ENCODE results near the gene ZNF789.

Gene ZNF789

DNA sequence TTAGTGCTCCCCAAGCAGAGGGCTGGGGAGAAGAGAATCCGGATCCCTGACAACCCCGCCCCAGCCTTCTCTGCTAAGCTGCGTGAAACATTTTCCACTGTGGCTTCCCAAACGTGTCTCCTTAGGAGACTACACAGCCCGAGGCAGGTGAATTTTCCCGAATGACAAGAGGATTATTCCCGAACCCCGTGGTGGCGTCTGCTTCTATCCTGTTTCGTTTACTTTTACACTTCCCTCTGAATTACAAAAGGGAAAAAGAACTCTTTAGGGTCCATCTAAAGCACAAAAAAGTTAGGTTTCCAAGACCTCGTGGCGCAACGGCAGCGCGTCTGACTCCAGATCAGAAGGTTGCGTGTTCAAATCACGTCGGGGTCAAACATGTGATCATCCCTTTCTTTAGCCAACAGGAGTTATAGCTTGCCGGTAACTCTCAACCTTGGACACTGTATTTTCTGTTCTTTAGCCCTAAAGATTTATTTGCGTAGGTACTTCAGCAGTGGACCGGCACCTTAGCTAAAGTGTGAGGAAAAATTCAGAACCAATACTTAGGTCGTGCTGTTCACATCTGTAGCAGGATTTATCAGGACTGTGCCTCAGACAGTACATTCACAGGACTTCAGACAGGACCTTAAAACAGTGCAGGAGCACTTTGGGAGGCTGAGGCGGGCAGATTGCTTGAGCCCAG, 3.2 kb upstream of the ZNF789 start:
- no peak for ATAC-seq (replicated peaks)
- Mint-ChIP-seq H3K4me1 (ENCODE audit: low read depth in 2 of 2) (peaks cover 25 to 27% of the 10 kb centered on the region in 2 donors), H3K27me3 (no peaks in the 10 kb centered on the region), H3K9me3 (no peaks in the 10 kb centered on the region), H3K4me3 (no peak overlapping the region), H3K36me3 (ENCODE audit: insufficient read depth) (peaks cover 37% of the 10 kb centered on the region), H3K27ac (no peak overlapping the region)
- no peak for DNase-seq

DNA sequence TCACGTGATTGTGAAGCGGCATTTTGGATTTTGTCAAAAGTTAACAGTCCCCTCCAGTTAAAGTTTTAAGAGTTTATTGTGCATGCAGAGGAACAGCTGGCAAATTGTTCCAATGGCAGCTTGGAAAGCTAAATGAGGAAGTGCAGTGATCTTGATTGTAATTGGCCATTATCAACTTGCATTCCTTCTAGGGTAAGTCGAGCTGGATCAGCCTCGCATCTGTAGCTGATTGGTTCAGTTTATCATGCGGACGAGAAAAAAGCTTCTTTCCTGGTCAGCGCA, 566 bp downstream of the ZNF789 start:
- Mint-ChIP-seq H3K4me1 (ENCODE audit: low read depth in 2 of 2) (peaks cover 26 to 31% of the 10 kb centered on the region in 2 donors), H3K9me3 (no peaks in the 10 kb centered on the region), H3K27ac (peak overlapping the region; percentile 92 to 96), H3K36me3 (ENCODE audit: insufficient read depth) (peaks cover 38% of the 10 kb centered on the region), H3K27me3 (no peaks in the 10 kb centered on the region), H3K4me3 (peak overlapping the region; percentile 99 to 100)
- DNase-seq (no peak), ATAC-seq (replicated peaks) (no peak)

DNA sequence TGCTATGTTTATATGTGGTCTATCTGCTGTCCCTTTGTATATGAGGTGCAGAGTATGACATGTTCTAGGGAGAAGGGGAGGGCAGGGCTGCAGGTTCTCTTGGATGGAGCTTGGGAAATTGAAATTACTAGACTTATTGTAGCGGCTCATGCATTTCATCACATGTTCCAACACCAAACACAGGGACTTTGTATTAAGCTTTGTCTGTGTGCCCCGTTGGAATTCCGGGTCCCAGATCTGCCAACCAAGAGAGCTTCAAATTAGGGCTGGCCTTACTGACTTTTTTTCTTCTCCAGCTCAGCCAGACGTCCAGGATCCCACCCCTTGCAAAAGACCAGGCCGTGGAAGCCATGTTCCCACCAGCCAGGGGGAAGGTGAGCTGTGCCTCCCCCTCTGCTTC, 3.4 kb downstream of the ZNF789 start:
- peaks cover 53% of the 10 kb centered on the region for H3K36me3 Mint-ChIP-seq (ENCODE audit: insufficient read depth)
- no peak overlapping the region for H3K4me3 Mint-ChIP-seq
- peaks cover 37% of the 10 kb centered on the region in 2 donors for H3K4me1 Mint-ChIP-seq (ENCODE audit: low read depth in 2 of 2)
- DNase-seq = no peak
- ATAC-seq (replicated peaks) = no peak
- no peaks in the 10 kb centered on the region for H3K9me3 Mint-ChIP-seq
- no peaks in the 10 kb centered on the region for H3K27me3 Mint-ChIP-seq
- no peak overlapping the region for H3K27ac Mint-ChIP-seq

DNA sequence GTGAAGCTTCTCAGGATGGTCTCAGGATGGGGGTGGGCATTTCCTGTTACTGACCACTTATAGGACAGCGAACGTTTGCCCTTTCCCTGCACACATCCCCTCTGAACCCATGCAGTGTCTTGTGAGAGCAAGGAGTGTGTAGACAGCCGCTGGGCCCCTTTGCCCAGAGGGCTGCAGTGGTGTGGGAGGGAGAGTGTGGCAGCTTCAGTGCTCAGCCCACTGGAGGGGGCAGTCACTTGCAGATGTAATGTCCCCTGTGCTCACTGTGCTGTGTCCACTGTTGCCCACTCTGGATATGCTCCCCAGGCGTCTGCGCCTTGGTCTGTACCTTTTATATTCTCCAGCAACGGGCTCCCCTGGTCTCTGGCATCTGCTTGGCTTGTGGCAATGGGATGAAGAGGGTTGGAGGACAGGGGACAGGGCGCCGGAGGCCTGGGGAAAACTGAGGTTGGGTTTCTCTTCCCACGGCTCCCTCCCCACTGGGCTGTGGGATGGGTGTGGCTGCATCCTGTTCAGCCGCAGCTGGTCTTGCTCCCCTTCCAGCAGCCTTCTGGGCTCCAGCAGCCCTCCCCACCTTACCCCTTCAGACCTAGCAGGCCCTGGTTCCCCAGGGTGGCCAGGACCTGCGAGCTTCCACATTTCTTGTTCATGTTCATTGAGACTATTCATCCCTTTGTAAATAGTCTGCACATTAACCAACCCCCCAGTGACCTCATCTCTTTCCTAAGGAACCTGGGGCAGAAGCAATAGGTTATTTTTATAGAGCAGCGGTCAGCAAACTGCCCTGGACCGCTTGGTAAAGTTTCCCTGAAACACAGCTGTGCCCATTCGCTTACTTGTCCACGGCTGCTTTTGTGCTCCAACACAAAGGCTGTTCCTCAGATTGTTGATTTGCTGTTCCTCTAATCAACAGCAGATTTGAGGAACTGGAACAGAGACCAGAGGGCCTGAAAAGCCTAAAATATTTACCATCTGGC, 6.1 kb downstream of the ZNF789 start:
- H3K9me3 Mint-ChIP-seq = no peaks in the 10 kb centered on the region
- peaks cover 36% of the 10 kb centered on the region for H3K36me3 Mint-ChIP-seq (ENCODE audit: insufficient read depth)
- H3K27ac Mint-ChIP-seq = peak overlapping the region; percentile 83 to 88
- DNase-seq (no peak), ATAC-seq (replicated peaks) (no peak)
- peak overlapping the region in 1 of 2 donors; percentile 40 for H3K4me3 Mint-ChIP-seq
- H3K27me3 Mint-ChIP-seq = no peaks in the 10 kb centered on the region
- peaks cover 23 to 24% of the 10 kb centered on the region in 2 donors for H3K4me1 Mint-ChIP-seq (ENCODE audit: low read depth in 2 of 2)

DNA sequence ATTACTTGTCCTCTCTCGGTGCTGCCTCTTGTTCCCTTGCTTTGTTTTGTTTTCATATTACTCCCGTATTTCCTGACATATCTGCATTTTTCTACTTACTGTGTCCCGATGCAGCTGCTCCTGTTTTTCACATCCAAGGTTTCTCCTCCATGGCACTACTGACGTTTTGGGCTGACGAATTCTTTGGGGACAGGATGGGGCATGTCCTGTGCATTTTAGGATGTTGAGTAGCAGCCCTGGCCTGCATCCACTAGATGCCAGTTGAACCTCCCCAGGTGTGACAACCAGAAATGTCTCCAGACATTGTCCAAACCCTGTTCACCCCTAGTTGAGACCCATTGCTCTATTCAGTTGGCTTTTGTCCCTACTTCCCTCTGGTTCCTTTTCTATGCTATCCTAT, 12.4 kb downstream of the ZNF789 start:
- H3K4me3 Mint-ChIP-seq = no peak overlapping the region
- ATAC-seq (replicated peaks) = no peak
- no peak for DNase-seq
- H3K27me3 Mint-ChIP-seq = no peaks in the 10 kb centered on the region
- no peaks in the 10 kb centered on the region for H3K9me3 Mint-ChIP-seq
- peaks cover 32% of the 10 kb centered on the region for H3K36me3 Mint-ChIP-seq (ENCODE audit: insufficient read depth)
- H3K4me1 Mint-ChIP-seq (ENCODE audit: low read depth in 2 of 2) = no peaks in the 10 kb centered on the region
- no peak overlapping the region for H3K27ac Mint-ChIP-seq

DNA sequence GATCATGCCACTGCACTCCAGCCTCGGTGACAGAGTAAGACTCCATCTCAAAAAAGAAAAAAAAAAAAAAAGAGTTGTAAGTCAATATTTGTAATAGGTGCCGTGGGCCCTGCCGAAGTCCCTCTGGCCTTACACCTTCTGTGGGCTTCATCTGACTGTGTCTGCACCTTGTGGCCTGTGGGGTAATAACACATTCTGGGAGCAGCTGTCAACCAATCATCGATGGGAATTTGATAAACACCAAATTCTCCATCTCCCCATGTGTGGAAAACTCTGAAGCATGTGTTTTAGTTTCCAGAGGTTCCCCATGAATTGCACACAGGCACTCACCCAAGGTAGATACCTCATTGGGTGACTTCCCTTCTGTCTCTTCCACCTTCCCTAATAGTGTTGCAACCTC, 16.5 kb downstream of the ZNF789 start:
- Mint-ChIP-seq H3K9me3 (no peaks in the 10 kb centered on the region), H3K27me3 (no peaks in the 10 kb centered on the region), H3K4me3 (no peak overlapping the region), H3K36me3 (ENCODE audit: insufficient read depth) (peaks cover 56% of the 10 kb centered on the region), H3K27ac (peak overlapping the region; percentile 4 to 32), H3K4me1 (ENCODE audit: low read depth in 2 of 2) (peaks cover 0 to 8% of the 10 kb centered on the region in 2 donors)
- DNase-seq (no peak), ATAC-seq (replicated peaks) (peak; percentile 46)

DNA sequence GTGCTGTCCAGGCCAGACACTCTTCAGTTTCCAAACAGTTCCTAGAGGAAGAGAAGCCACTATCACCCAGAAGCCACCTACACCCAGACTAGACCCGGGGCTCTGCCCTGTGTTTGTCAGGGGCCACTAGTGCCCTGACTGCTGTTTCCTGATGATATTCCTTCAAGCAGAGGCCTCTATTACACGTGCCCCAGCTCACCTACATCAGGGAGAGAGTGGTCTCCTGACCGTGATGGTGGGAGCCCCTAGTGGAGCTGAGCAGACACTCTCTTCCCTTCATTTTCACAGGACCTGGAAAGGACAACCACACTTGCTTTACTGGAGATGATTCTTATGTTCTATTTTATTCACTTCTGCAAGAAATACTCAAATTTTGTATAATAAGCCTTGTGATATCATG, 18.2 kb downstream of the ZNF789 start:
- Mint-ChIP-seq H3K36me3 (ENCODE audit: insufficient read depth) (peaks cover 72% of the 10 kb centered on the region), H3K27ac (peak overlapping the region in 1 of 2 donors; percentile 60), H3K27me3 (no peaks in the 10 kb centered on the region), H3K9me3 (no peaks in the 10 kb centered on the region), H3K4me3 (no peak overlapping the region), H3K4me1 (ENCODE audit: low read depth in 2 of 2) (peaks cover 0 to 8% of the 10 kb centered on the region in 2 donors)
- ATAC-seq (replicated peaks) = no peak
- no peak for DNase-seq

DNA sequence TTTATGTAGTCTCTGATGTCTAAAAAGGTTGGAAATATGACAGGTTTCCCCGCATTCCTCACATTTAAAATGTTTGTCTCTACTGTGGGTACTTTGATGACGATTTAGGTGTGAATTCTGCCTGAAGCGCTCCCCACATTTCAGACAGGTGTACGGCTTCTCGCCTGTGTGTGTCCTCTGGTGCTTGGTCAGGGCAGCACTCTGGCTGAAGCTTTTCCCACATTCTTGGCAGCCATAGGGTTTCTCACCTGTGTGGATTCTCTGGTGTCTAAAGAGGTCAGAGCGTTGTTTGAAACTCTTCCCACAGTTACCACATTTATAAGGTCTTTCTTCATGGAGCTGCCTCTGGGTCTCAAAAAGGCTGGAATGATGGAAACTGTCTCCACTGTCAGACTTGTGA, 21.1 kb downstream of the ZNF789 start:
- ATAC-seq (replicated peaks) = no peak
- peak overlapping the region; percentile 17 to 49 for H3K27ac Mint-ChIP-seq
- H3K9me3 Mint-ChIP-seq = no peaks in the 10 kb centered on the region
- H3K27me3 Mint-ChIP-seq = no peaks in the 10 kb centered on the region
- DNase-seq = no peak
- H3K4me3 Mint-ChIP-seq = no peak overlapping the region
- peaks cover 15 to 18% of the 10 kb centered on the region in 2 donors for H3K4me1 Mint-ChIP-seq (ENCODE audit: low read depth in 2 of 2)
- H3K36me3 Mint-ChIP-seq (ENCODE audit: insufficient read depth) = peaks cover 82% of the 10 kb centered on the region

DNA sequence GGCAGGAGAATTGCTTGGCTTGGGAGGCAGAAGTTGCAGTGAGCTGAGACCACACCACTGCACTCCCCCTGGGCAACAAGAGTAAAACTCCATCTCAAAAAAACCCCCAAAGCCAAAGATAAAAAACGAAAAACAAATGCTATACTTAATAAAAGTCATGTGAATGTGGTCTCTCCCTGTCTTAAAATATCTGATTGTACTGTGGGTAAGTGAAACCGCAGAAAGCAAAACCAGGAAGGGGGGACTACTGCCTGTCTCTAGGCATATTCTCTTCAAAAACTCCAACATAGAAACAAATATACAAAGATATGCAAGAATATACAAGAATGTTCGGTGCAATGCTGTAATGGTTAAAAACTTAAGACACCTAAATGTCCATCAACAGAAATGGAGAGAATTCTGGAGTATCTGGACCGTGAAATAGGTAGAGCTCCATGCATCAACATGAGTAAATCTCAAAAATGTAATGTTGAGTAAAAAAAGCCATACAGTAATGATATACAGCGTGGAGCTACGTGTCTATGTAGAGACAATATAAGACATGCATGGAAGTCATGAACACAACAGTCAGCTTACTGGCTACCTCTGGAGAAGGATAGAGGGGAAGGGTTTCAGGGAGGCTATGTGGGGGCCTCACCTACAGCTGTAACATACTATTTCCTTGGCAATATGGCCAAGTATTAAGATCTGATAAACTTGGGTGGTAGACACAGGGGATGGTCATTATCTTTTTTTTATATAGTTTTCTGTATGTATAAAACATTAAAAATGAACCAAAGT, 25.3 kb downstream of the ZNF789 start:
- H3K27ac Mint-ChIP-seq = peak overlapping the region; percentile 95 to 96
- peaks cover 66% of the 10 kb centered on the region for H3K36me3 Mint-ChIP-seq (ENCODE audit: insufficient read depth)
- DNase-seq = no peak
- no peaks in the 10 kb centered on the region for H3K9me3 Mint-ChIP-seq
- H3K4me1 Mint-ChIP-seq (ENCODE audit: low read depth in 2 of 2) = peaks cover 17 to 18% of the 10 kb centered on the region in 2 donors
- H3K4me3 Mint-ChIP-seq = peak overlapping the region; percentile 93
- ATAC-seq (replicated peaks) = no peak
- H3K27me3 Mint-ChIP-seq = no peaks in the 10 kb centered on the region

DNA sequence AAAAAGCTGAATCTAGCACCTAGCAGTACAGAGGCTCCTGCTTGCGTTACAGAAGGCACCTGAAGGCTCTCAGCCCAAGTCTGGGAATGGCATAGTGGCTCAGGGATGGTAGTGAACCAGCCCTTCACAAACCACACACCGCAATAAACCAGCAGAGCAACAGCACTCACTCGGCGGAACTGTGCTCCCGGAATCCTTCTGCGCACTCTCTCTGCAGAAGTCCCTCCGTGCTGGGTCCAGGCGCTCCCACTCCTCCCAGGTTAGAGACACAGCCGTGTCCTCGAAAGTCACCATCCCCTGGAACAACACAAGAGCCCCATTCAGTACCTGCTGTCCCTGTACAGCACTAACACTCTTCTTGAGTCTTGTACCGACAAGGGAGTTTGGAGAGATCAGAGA, 25.9 kb downstream of the ZNF789 start:
- peaks cover 61% of the 10 kb centered on the region for H3K36me3 Mint-ChIP-seq (ENCODE audit: insufficient read depth)
- DNase-seq = no peak
- H3K27ac Mint-ChIP-seq = peak overlapping the region; percentile 95 to 96
- H3K4me1 Mint-ChIP-seq (ENCODE audit: low read depth in 2 of 2) = peaks cover 12 to 17% of the 10 kb centered on the region in 2 donors
- no peaks in the 10 kb centered on the region for H3K27me3 Mint-ChIP-seq
- H3K9me3 Mint-ChIP-seq = no peaks in the 10 kb centered on the region
- peak overlapping the region; percentile 93 for H3K4me3 Mint-ChIP-seq
- no peak for ATAC-seq (replicated peaks)

DNA sequence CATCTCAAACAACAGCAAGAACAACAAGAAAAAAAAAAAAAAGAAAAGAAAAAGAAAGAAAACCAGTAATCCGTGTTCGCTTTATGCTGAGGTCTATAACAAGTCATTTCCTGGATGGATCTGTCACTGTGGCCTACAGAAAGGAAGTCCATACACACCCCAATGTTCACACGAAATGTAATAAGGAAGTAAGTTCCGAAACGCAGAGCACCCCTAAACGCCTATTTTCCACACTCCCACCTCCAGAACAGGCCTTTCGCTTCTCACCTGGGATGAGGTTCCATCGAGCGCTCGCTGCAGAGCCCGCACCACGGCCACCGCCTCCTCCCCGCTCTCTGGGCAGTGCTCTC, 26.7 kb downstream of the ZNF789 start:
- Mint-ChIP-seq H3K9me3 (no peaks in the 10 kb centered on the region), H3K4me1 (ENCODE audit: low read depth in 2 of 2) (peaks cover 10 to 17% of the 10 kb centered on the region in 2 donors), H3K4me3 (peak overlapping the region; percentile 93), H3K27ac (peak overlapping the region; percentile 95 to 96), H3K36me3 (ENCODE audit: insufficient read depth) (peaks cover 53% of the 10 kb centered on the region), H3K27me3 (no peaks in the 10 kb centered on the region)
- ATAC-seq (replicated peaks) (peak; percentile 65), DNase-seq (peak in 1 of 3 experiments; percentile 28)

DNA sequence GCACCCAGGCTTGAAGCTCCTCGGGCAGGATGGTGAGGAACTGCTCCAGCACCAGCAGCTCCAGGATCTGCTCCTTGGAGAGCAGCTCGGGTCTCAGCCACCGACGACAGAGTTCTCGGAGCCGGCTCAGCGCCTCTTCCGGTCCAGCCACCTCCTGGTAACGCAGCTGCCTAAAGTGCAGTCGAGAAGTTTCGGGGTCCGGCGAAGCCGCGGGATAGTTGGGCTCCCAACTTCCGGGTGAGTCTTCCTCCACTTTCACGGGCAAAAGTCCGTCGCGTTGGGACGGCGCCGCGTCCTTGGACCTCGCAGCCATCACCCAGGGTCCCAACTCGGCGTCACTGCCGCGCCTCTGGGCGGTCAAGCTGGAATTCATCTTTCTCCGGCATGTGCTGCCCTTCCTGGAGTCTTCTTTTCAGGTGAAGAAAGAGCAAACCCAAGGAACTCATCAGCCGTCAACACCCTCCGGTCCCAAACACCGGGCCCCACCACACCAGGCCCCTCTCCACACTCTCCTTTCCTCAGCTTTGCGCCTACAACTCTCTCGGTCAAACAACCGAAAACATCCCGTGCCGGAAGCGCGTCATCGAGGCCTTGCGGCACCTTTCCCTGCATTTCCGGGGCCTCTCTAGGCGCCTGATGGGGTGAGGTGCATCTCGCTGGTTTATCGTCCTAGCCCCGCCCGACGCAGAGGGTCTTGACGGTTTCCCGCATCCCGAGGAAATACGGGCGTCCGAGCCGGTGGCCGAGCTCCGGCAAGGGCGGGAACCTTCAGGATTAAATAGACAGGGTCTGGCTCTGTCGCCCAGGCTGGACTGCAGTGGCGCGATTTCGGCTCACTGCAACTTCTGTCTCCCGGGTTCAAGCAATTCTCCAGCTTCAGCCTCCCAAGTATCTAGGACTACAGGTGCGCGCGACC, 27.3 kb downstream of the ZNF789 start, which contains the start of gene ZNF394:
ZNF394 (minus strand) TSS at position 561 of the 916 bp plus-strand sequence; CDS start at position 373, 188 bp downstream.
- Mint-ChIP-seq H3K4me1 (ENCODE audit: low read depth in 2 of 2) (peaks cover 10 to 17% of the 10 kb centered on the region in 2 donors), H3K4me3 (peak within 1 kb of the TSS; percentile 93), H3K27ac (peak within 1 kb of the TSS; percentile 95 to 96), H3K36me3 (ENCODE audit: insufficient read depth) (peaks cover 53% of the 10 kb centered on the region), H3K27me3 (no peaks in the 10 kb centered on the region), H3K9me3 (no peaks in the 10 kb centered on the region)
- ATAC-seq (replicated peaks) (peak; percentile 45), DNase-seq (peak; percentile 81 to 83 (median 82))

Data from effector memory CD8-positive, alpha-beta T cell (primary cell).